AG09319 (cell line): Measurements from ENCODE around the gene SPG7.

Experiments
- DNase-seq: peaks from one replicate; pipeline ENCODE4 v3.0.0-alpha.2; 2010; ENCODE audit warnings: low read depth; ENCODE audit errors: extremely low read depth
- CTCF ChIP-seq: IDR thresholded peaks from 2 replicates; pipeline ENCODE4 v1.5.1; 2011; ENCODE audit warnings: low read depth, mild to moderate bottlenecking, inconsistent platforms, low read length, moderate library complexity

Gene SPG7

GRCh38 chr16:89561884-89562599, 53.8 kb downstream of the SPG7 start:
- no peak for DNase-seq
- TF ChIP-seq CTCF: no peak

GRCh38 chr16:89562939-89563338, 54.7 kb downstream of the SPG7 start:
- TF ChIP-seq CTCF: no peak
- DNase-seq: no peak

- no peak for TF ChIP-seq CTCF
- no peak for DNase-seq
These were observed 55.6 kb downstream of the SPG7 start for GRCh38 chr16:89563639-89564392.

GRCh38 chr16:89564476-89565255, 56.5 kb downstream of the SPG7 start:
- no peak for TF ChIP-seq CTCF
- no peak for DNase-seq

- no peak for TF ChIP-seq CTCF
- no peak for DNase-seq
These were observed 57.0 kb downstream of the SPG7 start for GRCh38 chr16:89565256-89565505.

- no peak for DNase-seq
- TF ChIP-seq CTCF: peak; percentile 63
These were observed 57.5 kb downstream of the SPG7 start for GRCh38 chr16:89565506-89566372.
